Adrenal gland (tissue), 5 donors: ENCODE data around the gene MRNIP.

Experiments used
- CTCF ChIP-seq, 6 experiments: fragments of 450-650 bp in 4 of 6; fragments of 200-600 bp in 2 of 6; sonication (generic) in 1 of 6; IDR thresholded peaks; 1 replicate in 5 of 6; 2 replicates in 1 of 6; pipeline versions ENCODE4 v1.5.1 to v1.8.0; 2016 to 2021; ENCODE audit warnings: antibody characterized with exemption in 6 of 6, mild to moderate bottlenecking in 2 of 6, moderate library complexity in 1 of 6
- POLR2A ChIP-seq, 2 donors: fragments of 450-650 bp; IDR thresholded peaks; one replicate each; pipeline ENCODE4 v1.6.1; 2017; ENCODE audit warnings: antibody characterized with exemption in 2 of 2, mild to moderate bottlenecking in 2 of 2, moderate library complexity in 1 of 2
- donor health status: DM: no; HTN: no; CAD: no.

- TF ChIP-seq CTCF (IDR thresholded peaks at IDR 0.05), result no peak
- no peak for TF ChIP-seq POLR2A (IDR thresholded peaks at IDR 0.05)
Measured at GRCh38 chr5:179865491-179866240, 7.0 kb upstream of the MRNIP start.
